Measurements from ENCODE around the gene GMNC.
A peak's percentile ranks its signal among the peaks of the same experiment; 100 is the strongest.

- TF ChIP-seq, protein P1, sequence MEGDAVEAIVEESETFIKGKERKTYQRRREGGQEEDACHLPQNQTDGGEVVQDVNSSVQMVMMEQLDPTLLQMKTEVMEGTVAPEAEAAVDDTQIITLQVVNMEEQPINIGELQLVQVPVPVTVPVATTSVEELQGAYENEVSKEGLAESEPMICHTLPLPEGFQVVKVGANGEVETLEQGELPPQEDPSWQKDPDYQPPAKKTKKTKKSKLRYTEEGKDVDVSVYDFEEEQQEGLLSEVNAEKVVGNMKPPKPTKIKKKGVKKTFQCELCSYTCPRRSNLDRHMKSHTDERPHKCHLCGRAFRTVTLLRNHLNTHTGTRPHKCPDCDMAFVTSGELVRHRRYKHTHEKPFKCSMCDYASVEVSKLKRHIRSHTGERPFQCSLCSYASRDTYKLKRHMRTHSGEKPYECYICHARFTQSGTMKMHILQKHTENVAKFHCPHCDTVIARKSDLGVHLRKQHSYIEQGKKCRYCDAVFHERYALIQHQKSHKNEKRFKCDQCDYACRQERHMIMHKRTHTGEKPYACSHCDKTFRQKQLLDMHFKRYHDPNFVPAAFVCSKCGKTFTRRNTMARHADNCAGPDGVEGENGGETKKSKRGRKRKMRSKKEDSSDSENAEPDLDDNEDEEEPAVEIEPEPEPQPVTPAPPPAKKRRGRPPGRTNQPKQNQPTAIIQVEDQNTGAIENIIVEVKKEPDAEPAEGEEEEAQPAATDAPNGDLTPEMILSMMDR (IDR thresholded peaks at IDR 0.05) = no peak
- peak; percentile 91 for TF ChIP-seq POLR2AphosphoS5 (IDR thresholded peaks at IDR 0.05)
Measured at GRCh38 chr3:190807719-190808375, 54.6 kb downstream of the GMNC start.

All from prostate gland (tissue), 2 donors.